Daoy (cell line): Measurements from ENCODE around the gene PROSER1. TPM values are rescaled to one million over a fixed set of nuclear protein-coding genes. Genes with fewer than 3 reads are reported as not detected.

Experiments
- total RNA-seq: library from RNA; depleted of rRNA; stranded (reverse); fragments of >200 nt; shearing (Covaris generic); gene quantifications from 2 replicates; pipeline ENCODE4 v1.2.3, GENCODE V29; 2014; rRNA removed

PROSER1 gene
- total RNA-seq, 1 experiment from 2014 or later, result 8.4 TPM

Other genes starting within 250 kb of the PROSER1 start
- not detected in 2 replicates for gene STOML3, start 47.3 kb downstream of the PROSER1 start, total RNA-seq
- 3.1 and 7.9 TPM in 2 replicates for gene NHLRC3, start 367 bp upstream of the PROSER1 start, total RNA-seq